GM12878 (cell line): ENCODE data around the gene CNOT3.

ENCODE experiments used
- CBX5 ChIP-seq: sonication (generic); IDR thresholded peaks from 2 replicates; pipeline ENCODE4 v1.6.1; 2016; ENCODE audit warnings: low read depth, moderate library complexity, mild to moderate bottlenecking, inconsistent platforms
- ELK1 ChIP-seq: IDR thresholded peaks from 2 replicates; pipeline ENCODE4 v1.6.1; 2012; ENCODE audit warnings: low read depth, low read length, improper control_type of control experiment
- ESRRA ChIP-seq: IDR thresholded peaks from 2 replicates; pipeline ENCODE4 v1.6.1; 2012; ENCODE audit warnings: mild to moderate bottlenecking, low read length, improper control_type of control experiment
- GABPA ChIP-seq: IDR thresholded peaks from 2 replicates; pipeline ENCODE4 v1.6.1; 2014; ENCODE audit warnings: antibody characterized with exemption, low read depth, mild to moderate bottlenecking, inconsistent platforms
- HDAC6 ChIP-seq: fragments of 200-600 bp; sonication (generic); IDR thresholded peaks from one replicate; pipeline ENCODE4 v1.8.0; 2017; ENCODE audit warnings: antibody characterized with exemption; ENCODE audit not compliant: unreplicated experiment
- POLR2A ChIP-seq: IDR thresholded peaks from 2 replicates; pipeline ENCODE4 v1.6.1; 2011; ENCODE audit warnings: low read depth, mild to moderate bottlenecking, low read length
- SMARCA5 ChIP-seq: fragments of 450-650 bp; IDR thresholded peaks from 2 replicates; pipeline ENCODE4 v1.6.1; 2017; ENCODE audit warnings: mild to moderate bottlenecking
- TAF1 ChIP-seq: IDR thresholded peaks from 2 replicates; pipeline ENCODE4 v1.6.1; 2011; ENCODE audit warnings: mild to moderate bottlenecking, low read depth, low read length, borderline replicate concordance
- TARDBP ChIP-seq: IDR thresholded peaks from 2 replicates; pipeline ENCODE4 v1.6.1; 2016; ENCODE audit warnings: borderline replicate concordance
- ZNF274 ChIP-seq: IDR thresholded peaks from one replicate; pipeline ENCODE4 v1.8.0; 2011; ENCODE audit not compliant: insufficient read length, insufficient read depth
- TF ChIP-seq, protein P1 (sequence below): IDR thresholded peaks from 2 replicates; pipeline ENCODE4 v1.6.1; 2012; ENCODE audit warnings: low read length, inconsistent platforms
- TF ChIP-seq, protein P2 (sequence below), 3 experiments: IDR thresholded peaks in 2 of 3; conservative IDR thresholded peaks in 1 of 3; 2 replicates each; pipeline ENCODE4 v1.5.1; 2011; ENCODE audit warnings: low read depth in 3 of 3, low read length in 3 of 3, mild to moderate bottlenecking in 3 of 3, control low read depth in 2 of 3, moderate library complexity in 2 of 3, inconsistent platforms in 1 of 3, mixed read lengths in 1 of 3; ENCODE audit not compliant: control insufficient read depth in 2 of 3, insufficient read depth in 1 of 3; ENCODE audit errors: extremely low read depth in 1 of 3
- TF ChIP-seq, protein P3 (sequence below): IDR thresholded peaks from 2 replicates; pipeline ENCODE4 v1.6.1; 2011; ENCODE audit warnings: low read depth, mild to moderate bottlenecking, low read length, moderate library complexity, borderline replicate concordance; ENCODE audit errors: extremely low read depth

DNA sequence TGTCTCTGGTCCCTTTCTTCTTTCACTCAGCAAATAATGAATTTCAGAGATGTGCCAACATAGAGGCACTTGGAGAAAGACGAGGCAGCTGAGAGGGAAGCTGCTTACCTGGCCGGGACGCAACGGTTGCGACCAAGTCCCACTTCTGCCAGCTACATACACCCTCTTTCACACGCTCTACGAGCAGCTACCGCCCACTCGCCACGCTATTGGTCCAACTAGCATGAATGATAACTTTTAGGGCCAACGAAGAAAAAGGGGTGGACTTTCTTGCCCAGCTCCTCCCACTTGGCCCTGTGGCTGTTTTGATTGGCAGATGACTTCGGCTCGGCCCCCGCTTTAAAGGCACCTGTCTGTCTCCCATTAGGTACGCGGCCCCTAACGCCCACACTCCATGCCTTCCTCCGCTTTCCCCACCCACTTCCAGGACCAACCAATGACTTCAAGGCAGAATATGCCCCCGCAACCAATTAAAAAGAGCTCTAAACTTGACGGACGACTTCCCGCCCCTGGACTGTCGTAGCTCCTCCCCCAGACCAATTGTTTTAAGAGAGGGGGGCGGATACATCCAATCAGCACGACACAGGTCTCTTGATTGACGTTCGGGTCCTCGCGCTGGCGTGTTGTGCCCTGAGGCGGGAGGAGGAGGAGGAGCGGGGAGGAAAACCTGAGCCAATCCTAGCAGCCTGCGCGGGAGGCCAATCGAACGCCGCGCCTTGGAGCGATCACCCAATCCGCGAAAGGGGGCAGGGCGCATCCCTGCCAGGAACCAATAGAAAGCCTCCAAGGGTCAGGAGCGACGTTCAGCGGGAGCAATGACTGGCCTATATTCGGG lies 481 bp upstream of the CNOT3 start:
- TF ChIP-seq, protein P1, sequence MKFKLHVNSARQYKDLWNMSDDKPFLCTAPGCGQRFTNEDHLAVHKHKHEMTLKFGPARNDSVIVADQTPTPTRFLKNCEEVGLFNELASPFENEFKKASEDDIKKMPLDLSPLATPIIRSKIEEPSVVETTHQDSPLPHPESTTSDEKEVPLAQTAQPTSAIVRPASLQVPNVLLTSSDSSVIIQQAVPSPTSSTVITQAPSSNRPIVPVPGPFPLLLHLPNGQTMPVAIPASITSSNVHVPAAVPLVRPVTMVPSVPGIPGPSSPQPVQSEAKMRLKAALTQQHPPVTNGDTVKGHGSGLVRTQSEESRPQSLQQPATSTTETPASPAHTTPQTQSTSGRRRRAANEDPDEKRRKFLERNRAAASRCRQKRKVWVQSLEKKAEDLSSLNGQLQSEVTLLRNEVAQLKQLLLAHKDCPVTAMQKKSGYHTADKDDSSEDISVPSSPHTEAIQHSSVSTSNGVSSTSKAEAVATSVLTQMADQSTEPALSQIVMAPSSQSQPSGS = no peak
- no peak for TF ChIP-seq HDAC6
- TF ChIP-seq, protein P2, sequence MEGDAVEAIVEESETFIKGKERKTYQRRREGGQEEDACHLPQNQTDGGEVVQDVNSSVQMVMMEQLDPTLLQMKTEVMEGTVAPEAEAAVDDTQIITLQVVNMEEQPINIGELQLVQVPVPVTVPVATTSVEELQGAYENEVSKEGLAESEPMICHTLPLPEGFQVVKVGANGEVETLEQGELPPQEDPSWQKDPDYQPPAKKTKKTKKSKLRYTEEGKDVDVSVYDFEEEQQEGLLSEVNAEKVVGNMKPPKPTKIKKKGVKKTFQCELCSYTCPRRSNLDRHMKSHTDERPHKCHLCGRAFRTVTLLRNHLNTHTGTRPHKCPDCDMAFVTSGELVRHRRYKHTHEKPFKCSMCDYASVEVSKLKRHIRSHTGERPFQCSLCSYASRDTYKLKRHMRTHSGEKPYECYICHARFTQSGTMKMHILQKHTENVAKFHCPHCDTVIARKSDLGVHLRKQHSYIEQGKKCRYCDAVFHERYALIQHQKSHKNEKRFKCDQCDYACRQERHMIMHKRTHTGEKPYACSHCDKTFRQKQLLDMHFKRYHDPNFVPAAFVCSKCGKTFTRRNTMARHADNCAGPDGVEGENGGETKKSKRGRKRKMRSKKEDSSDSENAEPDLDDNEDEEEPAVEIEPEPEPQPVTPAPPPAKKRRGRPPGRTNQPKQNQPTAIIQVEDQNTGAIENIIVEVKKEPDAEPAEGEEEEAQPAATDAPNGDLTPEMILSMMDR (IDR thresholded peaks at IDR 0.05 in 2 of 3, conservative IDR thresholded peaks at IDR 0.05 in 1 of 3; ENCODE audit: control insufficient read depth in 2 of 3, extremely low read depth in 1 of 3, insufficient read depth in 1 of 3, low read depth in 3 of 3, low read length in 3 of 3) = no peak
- no peak for TF ChIP-seq CBX5
- TF ChIP-seq ESRRA = no peak
- TF ChIP-seq, protein P3, sequence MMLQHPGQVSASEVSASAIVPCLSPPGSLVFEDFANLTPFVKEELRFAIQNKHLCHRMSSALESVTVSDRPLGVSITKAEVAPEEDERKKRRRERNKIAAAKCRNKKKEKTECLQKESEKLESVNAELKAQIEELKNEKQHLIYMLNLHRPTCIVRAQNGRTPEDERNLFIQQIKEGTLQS = no peak
- TF ChIP-seq TARDBP = no peak
- peak; percentile 91 for TF ChIP-seq POLR2A
- no peak for TF ChIP-seq GABPA
- TF ChIP-seq SMARCA5 = no peak
- TF ChIP-seq TAF1 = peak; percentile 65
- TF ChIP-seq ELK1 = no peak
- TF ChIP-seq ZNF274 = no peak
